ENCODE measurements around the gene BMP8B.
A peak's percentile ranks its signal among the peaks of the same experiment; 100 is the strongest.
"Not testable (repeated sequence)": the region's sequence is repeated elsewhere in the genome, so short reads cannot be mapped to it uniquely, and the experiment has no call there.

The BMP8B gene

DNA sequence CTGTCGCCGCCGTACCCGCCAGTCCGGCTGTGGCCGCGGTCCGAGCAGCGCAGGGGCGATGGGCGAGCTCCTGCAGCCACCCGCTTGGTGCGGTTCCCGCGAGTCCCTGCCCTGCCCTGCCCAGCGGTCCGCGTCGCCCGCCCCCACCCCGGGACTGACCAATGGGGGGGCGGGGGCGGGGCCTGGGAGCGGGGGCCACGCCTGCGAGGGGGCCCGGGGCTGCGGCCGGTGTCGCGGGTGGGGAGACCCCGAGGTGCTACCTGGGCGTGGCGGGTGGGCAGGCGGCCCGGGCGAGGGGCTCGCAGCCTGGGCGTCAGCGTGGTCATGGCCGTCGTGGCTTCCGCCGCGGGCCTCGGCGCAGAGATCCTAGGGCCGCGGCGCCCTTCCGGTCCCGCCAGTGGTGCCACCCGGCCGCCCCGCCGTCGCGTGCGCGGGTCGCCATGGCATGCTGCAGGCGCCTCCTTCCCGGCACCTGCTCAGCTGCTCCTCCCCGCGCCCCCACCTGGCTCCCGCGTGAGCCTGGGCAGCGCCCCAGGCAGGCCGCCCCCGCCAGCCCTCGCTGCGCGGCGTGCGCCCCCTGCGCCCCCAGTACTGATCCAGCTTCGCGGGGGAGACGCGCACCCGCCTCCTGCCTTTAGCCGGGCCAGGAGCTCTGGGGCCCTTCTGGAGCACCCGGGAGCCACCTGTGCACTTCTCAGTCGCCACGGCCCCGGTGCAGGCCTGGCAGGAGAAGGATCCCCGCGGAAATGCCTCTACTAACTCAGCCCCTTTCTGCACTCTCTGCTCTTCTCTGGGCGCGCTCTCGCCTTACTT is at the start of gene BMP8B:
TSS of gene BMP8B (minus strand) at position 108 of the 813 bp plus-strand sequence. CDS start 380 bp downstream, outside the sequence.
- DNase-seq, result peak; percentile 58

- no peak for DNase-seq
Measured at GRCh38 chr1:39836595-39837110, 48.0 kb upstream of the BMP8B start.

DNA sequence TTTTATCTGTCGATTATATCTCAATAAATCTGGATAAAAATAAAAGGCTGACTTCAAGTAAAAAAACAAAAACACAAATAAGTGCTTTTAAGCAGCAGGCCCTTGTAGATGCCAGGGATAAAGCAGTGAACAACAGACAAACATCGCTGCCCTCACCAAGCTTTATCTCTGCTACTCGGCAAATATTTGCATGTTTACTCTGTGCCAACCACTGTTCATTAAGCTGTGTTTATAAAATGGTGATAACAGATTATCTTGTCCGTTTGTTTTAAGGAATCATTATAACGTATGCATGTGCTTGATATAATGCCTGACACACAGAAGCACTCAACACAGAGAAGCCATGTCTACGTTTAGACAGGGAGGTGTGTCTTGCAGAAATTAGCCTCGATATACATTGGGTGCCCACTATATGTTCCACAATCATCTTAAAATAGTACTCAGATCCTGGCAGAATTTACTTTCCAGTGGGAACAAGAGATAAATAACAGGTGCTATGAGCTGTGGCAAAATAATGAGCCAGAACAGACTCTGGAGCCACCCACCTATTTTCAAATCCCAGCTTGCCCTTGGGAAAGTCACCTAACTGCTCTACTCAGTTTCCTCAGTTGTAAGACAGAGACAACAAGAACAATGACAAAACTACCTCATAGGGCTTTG is 47.4 kb upstream of the BMP8B start:
- DNase-seq, result no peak

GRCh38 chr1:39835110-39835509 is 46.4 kb upstream of the BMP8B start:
- no peak for DNase-seq

- DNase-seq, result no peak
Measured at GRCh38 chr1:39833621-39834385, 45.1 kb upstream of the BMP8B start.

DNA sequence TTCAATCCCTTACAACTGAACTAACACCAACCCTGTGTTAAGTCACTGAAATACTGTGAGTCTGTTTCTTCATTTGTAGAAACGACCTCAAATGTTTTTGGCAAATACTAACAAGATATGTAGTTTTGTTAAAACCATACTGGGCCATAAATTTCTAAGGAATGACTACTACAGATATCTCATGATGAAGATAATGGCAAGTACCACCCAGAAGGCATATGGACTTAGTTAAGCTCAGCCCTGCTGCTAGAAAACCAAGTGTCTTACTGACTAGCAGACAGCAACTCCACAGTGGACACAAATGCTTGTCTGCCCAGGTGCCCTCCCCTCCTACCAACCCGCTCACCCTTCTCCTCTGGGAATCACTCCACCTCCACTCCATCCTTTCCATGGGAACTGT is 44.5 kb upstream of the BMP8B start:
- DNase-seq, result no peak

- no peak for DNase-seq
Measured at GRCh38 chr1:39832294-39832693, 43.6 kb upstream of the BMP8B start.

GRCh38 chr1:39829791-39830533 is 41.3 kb upstream of the BMP8B start:
- no peak for DNase-seq

GRCh38 chr1:39828734-39829133 is 40.1 kb upstream of the BMP8B start:
- DNase-seq, result no peak

DNA sequence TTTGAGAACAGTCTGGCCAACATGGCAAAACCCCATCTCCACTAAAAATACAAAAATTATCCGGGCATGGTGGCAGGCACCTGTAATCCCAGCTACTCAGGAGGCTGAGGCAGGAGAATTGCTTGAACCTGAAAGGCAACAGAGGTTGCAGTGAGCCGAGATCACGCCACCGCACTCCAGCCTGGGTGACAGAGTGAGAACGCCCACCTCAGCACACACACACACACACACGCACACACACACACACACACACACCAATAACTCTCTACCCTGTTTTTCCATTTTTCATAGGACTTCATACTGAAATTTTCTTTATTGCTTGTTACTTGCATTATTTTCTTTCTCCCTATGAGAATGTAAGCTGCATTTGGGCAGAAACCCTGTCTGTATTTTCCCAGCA is 39.6 kb upstream of the BMP8B start:
- not testable (repeated sequence) for DNase-seq

DNA sequence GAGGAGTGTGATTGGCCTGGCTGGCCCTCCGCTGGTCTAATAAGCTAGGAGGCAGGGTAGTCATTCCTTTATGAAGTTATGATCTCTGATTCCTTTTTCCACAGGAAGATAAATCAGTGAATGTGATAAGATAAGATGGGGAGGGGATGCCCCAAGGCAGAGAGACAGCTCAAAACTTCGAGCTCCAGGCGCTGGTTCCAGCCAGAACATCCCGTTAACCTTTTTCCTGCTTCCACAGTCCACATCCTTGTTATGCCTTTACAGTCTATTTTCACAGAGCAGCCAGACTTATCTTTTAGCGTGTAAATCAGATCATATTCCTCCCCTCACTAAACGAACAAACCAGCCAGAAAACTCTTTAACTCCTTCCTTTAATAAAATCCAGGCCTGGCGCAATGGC is 38.5 kb upstream of the BMP8B start:
- DNase-seq, result no peak

DNA sequence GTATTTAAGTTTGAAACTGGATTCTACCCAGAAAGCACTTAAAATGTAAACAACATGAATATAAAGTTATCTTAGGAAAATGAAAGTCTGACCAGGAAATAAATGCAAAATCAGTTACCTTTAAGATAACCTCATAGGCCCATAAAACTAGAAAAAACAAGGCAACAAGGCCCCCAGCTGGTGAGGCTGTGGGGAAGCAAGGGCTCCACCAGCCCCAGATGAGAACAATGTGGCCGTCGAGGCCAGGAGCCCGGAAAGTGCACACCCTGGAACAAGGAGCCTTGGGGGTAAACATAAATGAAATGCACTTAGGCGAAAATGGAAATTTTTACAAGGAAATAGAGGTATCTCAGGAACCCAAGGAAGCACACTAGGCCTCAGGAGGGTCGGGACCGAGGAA is 37.9 kb upstream of the BMP8B start:
- no peak for DNase-seq

DNA sequence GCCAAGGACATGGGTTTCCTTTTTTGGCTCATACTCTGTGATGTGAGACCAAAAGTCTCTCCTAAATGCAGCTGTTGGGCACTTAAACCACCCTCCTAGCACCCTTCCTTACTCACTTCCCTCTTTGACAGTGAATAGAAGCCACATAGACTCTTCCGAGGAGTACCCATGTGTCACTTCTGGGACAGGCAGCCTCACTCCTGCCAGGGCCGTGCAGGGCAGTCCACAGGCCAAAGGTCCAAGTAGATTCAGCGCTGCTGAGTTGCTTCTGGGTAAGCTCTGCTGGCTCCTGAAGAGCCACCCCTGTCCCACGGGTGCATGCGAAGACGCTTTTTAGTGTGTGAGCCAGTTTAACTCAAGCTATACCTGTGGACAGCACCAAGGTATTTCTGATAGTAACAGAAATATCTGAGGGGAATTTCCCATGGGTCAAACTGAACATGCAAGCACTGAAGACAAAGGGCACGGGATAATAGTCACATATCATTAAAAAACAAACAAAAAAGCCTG is 36.8 kb upstream of the BMP8B start:
- DNase-seq, result no peak

DNA sequence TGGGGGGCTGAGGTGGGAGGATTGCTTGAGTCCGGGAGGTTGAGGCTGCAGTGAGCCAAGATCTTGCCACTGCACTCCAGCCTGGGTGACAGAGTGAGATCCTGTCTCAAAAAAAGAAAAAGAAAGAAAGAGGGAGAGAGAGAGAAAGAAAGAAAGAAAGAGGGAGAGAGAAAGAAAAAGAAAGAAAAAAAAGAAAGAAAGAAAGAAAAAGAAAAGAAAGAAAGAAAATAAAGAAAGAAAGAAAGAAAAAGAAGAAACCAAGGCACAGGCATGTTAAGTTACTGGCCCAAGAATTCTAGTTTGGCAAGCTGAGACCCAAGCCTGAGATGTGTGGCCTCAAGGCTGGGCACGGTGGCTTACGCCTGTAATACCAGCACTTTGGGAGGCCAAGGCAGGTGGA is 34.8 kb upstream of the BMP8B start:
- not testable (repeated sequence) for DNase-seq

DNA sequence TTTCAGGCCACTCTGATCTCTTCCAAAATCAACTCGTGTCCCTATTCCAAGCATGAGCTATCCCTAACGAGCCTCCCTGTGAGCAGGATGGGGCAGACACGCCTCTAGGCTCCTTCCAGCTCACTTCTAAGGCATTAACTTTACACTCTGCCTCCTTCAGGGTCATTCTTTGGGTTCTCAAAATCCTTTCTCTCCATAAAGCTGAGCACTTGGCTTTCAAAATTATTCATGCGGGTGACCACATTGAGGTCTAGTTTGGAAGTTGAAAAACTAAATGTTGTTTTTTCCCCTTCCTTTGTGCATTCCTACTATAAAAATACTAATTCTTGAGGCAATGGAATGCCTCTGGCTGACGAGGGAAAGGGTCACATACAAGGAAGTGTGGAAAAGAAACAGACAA is 33.5 kb upstream of the BMP8B start:
- no peak for DNase-seq

DNA sequence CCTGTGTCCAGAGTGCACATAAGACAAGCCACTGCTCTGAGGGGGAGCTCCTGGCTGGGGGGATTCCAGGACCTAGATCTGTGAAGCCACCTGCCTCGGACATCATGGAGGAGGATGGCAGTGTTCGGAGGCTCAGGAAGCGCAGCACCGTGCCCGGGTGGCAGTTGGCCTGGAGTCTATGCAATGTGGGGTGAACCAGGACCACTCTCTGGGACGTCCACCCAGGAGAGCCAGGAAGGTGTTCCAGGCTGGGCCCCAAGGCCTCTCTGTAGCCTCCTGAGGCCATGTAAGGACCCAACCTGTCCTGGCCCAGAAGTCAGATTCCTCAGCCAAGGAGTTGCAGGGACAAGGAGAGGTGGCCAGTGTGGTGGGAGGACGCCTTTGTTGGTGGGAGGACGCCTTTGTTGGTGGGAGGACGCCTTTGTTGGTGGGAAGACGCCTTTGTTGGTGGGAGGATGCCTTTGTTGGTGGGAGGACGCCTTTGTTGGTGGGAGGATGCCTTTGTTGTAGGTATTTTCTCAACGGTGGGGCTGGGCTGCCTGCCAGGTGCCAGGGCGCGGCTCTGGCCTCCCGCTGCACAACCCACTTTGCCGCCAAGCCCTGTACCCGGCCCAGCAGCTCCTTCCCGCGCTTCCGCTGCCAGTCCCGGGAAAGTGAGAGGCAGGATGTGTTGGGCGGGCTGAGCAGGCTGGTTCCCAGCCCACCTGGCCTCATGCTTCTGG is 30.6 kb upstream of the BMP8B start:
- no peak for DNase-seq

DNA sequence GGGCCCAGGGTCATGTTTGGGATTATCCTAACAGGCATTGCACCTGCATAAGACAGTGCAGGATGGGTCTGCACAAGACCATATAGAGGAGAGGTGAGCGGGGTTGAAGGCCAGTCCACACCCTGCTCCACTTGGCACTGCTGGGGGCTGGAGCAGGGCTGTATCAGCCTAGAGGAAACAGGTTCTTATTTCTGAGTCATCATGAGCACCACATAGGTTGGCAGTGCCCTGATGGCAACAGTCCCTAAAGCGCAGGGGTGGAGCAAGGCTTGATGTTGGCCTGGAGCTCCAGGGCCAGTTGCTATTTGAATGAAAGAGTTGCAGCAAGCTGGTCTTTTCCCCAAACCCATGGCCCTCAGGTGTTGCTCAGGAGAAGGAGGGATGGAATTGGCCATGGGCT is 29.8 kb upstream of the BMP8B start:
- DNase-seq, result no peak

- DNase-seq, result peak; percentile 81
Measured at GRCh38 chr1:39817091-39817932, 28.6 kb upstream of the BMP8B start.

DNA sequence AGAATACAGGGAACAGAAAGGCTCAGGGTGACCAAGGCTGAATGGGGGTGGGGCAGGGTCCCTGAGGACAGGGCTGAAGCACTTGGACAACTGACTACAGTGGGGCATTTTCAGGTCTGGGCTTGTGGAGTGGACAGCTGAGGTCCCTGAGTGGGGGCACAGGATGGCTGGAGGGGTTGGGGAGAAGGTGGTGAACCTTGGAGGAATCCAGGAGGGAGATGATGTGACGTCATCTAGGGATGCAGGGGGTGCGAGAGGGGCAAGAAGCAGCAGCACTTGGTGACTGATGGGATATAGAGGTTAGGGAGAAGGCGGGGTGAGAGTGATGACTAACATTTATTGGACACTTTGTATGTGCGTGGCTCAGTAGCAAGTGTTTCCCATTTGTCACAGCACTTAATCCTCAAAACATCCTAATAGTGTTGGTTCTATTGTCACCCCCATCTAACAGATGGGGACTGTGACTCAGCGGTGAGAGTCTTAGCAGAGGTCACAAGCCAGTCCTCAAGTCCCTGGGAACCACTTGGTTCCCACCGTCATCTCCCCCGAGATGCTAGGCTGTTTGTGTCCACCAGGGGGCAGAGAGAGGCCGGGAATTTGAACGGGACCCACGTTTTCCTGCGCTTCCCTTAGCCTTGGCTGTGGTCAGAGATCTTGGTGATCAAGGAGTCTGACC is 27.9 kb upstream of the BMP8B start:
- peak; percentile 40 for DNase-seq

- no peak for DNase-seq
Measured at GRCh38 chr1:39812913-39813312, 24.2 kb upstream of the BMP8B start.
